ENCODE measurements around the gene RRP12. TPM values are rescaled to one million over a fixed set of nuclear protein-coding genes. Genes with fewer than 3 reads are reported as not detected.

RRP12 gene

Small RNA genes lying within 50 kb of the gene (small RNA-seq; reads per million reads assigned to genes)
- not detected for gene RF00019 (ENCODE audit: insufficient read depth)
